Lung (tissue), 12 donors: ENCODE data around the gene DST. TPM values are rescaled to one million over a fixed set of nuclear protein-coding genes. Genes with fewer than 3 reads are reported as not detected.

ENCODE experiments used
- ATAC-seq: fragments of 200-7000 bp; cut with Tn5 transposase; one replicate; pipeline ENCODE4 v1.9.1; 2020; ENCODE audit warnings: moderate number of reproducible peaks; ENCODE audit not compliant: insufficient read depth, low FRiP score
- DNase-seq, 3 donors: peaks; one replicate each; pipeline ENCODE4 v3.0.0-alpha.2; 2013 to 2017
- H3K27ac ChIP-seq, 2 donors: one replicate each; pipeline ENCODE4 v1.5.1; 2013; ENCODE audit warnings: mild to moderate bottlenecking in 2 of 2, moderate library complexity in 2 of 2, control low read depth in 1 of 2, inconsistent platforms in 1 of 2, low read depth in 1 of 2, low read length in 1 of 2
- H3K27me3 ChIP-seq, 3 donors: one replicate each; pipeline ENCODE4 v1.5.1; 2013; ENCODE audit warnings: low read length in 2 of 3; ENCODE audit not compliant: control insufficient read depth in 3 of 3, insufficient read depth in 3 of 3
- H3K36me3 ChIP-seq, 4 donors: one replicate each; pipeline ENCODE4 v1.5.1; 2013; ENCODE audit warnings: low read length in 4 of 4, mild to moderate bottlenecking in 1 of 4, moderate library complexity in 1 of 4; ENCODE audit not compliant: control insufficient read depth in 4 of 4, insufficient read depth in 4 of 4
- H3K4me1 ChIP-seq, 5 donors: one replicate each; pipeline ENCODE4 v1.5.1; 2013; ENCODE audit warnings: low read length in 5 of 5, mild to moderate bottlenecking in 2 of 5, moderate library complexity in 1 of 5; ENCODE audit not compliant: control insufficient read depth in 5 of 5, insufficient read depth in 5 of 5
- H3K4me3 ChIP-seq: one replicate; pipeline ENCODE4 v1.5.1; 2013; ENCODE audit warnings: mild to moderate bottlenecking, control low read depth, moderate library complexity
- H3K9ac ChIP-seq, 2 donors: one replicate each; pipeline ENCODE4 v1.5.1; 2013; ENCODE audit warnings: low read length in 2 of 2, control low read depth in 1 of 2; ENCODE audit not compliant: insufficient read depth in 1 of 2
- H3K9me3 ChIP-seq, 4 donors: one replicate each; pipeline ENCODE4 v1.5.1; 2013; ENCODE audit warnings: low read length in 3 of 4, mild to moderate bottlenecking in 1 of 4, moderate library complexity in 1 of 4; ENCODE audit not compliant: control insufficient read depth in 4 of 4, insufficient read depth in 3 of 4
- CTCF ChIP-seq: IDR thresholded peaks from 2 replicates; pipeline ENCODE4 v1.5.1; 2012; ENCODE audit warnings: mild to moderate bottlenecking; ENCODE audit errors: control extremely low read depth, extremely low read depth
- whole genome bisulfite sequencing, 2 donors: extraction: QIAGEN DNeasy Blood & Tissue Kit; methylation state at CpG; one replicate each; pipeline ENCODE4 v1.1.7; 2013; 5-methylcytosine and 5-hydroxymethylcytosine counted together
- polyA plus RNA-seq, 2 donors: library from polyadenylated mRNA; stranded (reverse); fragments of 200-250 nt; gene quantifications; one replicate each; pipeline ENCODE4 v1.2.1, GENCODE V29; 2013
- total RNA-seq, 2 donors: library from RNA; depleted of rRNA in 1 of 2; stranded (reverse); fragments of >200 nt in 1 of 2; gene quantifications; one replicate each; pipeline ENCODE4 v1.2.1, GENCODE V29; 2014 to 2021
- donor health status: control.
- donor health status: control.
- donor health status: Bipolar disorder and iron deficiency.
- donor health status: healthy.
- donor health status: DM: yes; HTN: yes; CAD: no.

DST gene
- total and polyA plus RNA-seq, 4 donors = 40.7 to 835 (median 201) TPM

GRCh38 chr6:56505512-56506260 is 137.0 kb downstream of the DST start:
- 46 to 56% methylated on average over 2 of the region's 2 CpGs for WGBS, 2 donors
- DNase-seq (peak in 2 of 3 donors; percentile 28 to 67), ATAC-seq (no peak)
- peaks cover 0 to 12% (median 3%) of the 10 kb centered on the region in 5 donors for H3K4me1 ChIP-seq
- H3K27ac ChIP-seq = no peak overlapping the region
- H3K9me3 ChIP-seq = no peaks in the 10 kb centered on the region
- no peak for TF ChIP-seq CTCF
- no peak overlapping the region for H3K4me3 ChIP-seq
- no peaks in the 10 kb centered on the region for H3K27me3 ChIP-seq
- H3K36me3 ChIP-seq = peaks cover 7 to 53% (median 21%) of the 10 kb centered on the region in 4 donors
- H3K9ac ChIP-seq = no peak overlapping the region

GRCh38 chr6:56501993-56502392 is 140.7 kb downstream of the DST start:
- H3K4me1 ChIP-seq = peaks cover 0 to 4% (median 0%) of the 10 kb centered on the region in 5 donors
- peaks cover 6 to 57% (median 17%) of the 10 kb centered on the region in 4 donors for H3K36me3 ChIP-seq
- H3K9me3 ChIP-seq = no peaks in the 10 kb centered on the region
- H3K27ac ChIP-seq = no peak overlapping the region
- DNase-seq (no peak), ATAC-seq (no peak)
- H3K4me3 ChIP-seq = no peak overlapping the region
- no peak overlapping the region for H3K9ac ChIP-seq
- TF ChIP-seq CTCF = no peak
- H3K27me3 ChIP-seq = no peaks in the 10 kb centered on the region

GRCh38 chr6:56499095-56499494 is 143.6 kb downstream of the DST start:
- no peak overlapping the region for H3K9ac ChIP-seq
- no peaks in the 10 kb centered on the region for H3K9me3 ChIP-seq
- no peak for DNase-seq
- H3K27me3 ChIP-seq = no peaks in the 10 kb centered on the region
- no peak overlapping the region for H3K4me3 ChIP-seq
- ATAC-seq = no peak
- peaks cover 2 to 62% (median 22%) of the 10 kb centered on the region in 4 donors for H3K36me3 ChIP-seq
- peaks cover 0 to 3% (median 0%) of the 10 kb centered on the region in 5 donors for H3K4me1 ChIP-seq
- no peak overlapping the region for H3K27ac ChIP-seq
- TF ChIP-seq CTCF = no peak

- DNase-seq = no peak
- Histone ChIP-seq H3K9me3 (no peaks in the 10 kb centered on the region), H3K4me3 (no peak overlapping the region), H3K36me3 (peaks cover 2 to 56% (median 22%) of the 10 kb centered on the region in 4 donors), H3K9ac (no peak overlapping the region), H3K27me3 (no peaks in the 10 kb centered on the region), H3K27ac (no peak overlapping the region), H3K4me1 (peaks cover 0 to 5% (median 0%) of the 10 kb centered on the region in 5 donors)
- no peak for ATAC-seq
- WGBS, 2 donors = 52 to 60% methylated on average over 3 of the region's 3 CpGs
- TF ChIP-seq CTCF = no peak
Measured at GRCh38 chr6:56497691-56498090, 145.0 kb downstream of the DST start.
